HG03378 (cell line): ENCODE measurements around the gene ALOX5AP.

Source experiments
- ATAC-seq: cut with Tn5 transposase; IDR thresholded peaks from one replicate; pipeline ENCODE4 v1.9.1; 2021; ENCODE audit warnings: mild to moderate bottlenecking, moderate library complexity; ENCODE audit not compliant: unreplicated experiment

The ALOX5AP gene

GRCh38 chr13:30792285-30793000 lies 57.1 kb downstream of the ALOX5AP start:
- no peak for ATAC-seq

- peak; percentile 55 for ATAC-seq
Measured at GRCh38 chr13:30796132-30796572, 60.8 kb downstream of the ALOX5AP start.

DNA sequence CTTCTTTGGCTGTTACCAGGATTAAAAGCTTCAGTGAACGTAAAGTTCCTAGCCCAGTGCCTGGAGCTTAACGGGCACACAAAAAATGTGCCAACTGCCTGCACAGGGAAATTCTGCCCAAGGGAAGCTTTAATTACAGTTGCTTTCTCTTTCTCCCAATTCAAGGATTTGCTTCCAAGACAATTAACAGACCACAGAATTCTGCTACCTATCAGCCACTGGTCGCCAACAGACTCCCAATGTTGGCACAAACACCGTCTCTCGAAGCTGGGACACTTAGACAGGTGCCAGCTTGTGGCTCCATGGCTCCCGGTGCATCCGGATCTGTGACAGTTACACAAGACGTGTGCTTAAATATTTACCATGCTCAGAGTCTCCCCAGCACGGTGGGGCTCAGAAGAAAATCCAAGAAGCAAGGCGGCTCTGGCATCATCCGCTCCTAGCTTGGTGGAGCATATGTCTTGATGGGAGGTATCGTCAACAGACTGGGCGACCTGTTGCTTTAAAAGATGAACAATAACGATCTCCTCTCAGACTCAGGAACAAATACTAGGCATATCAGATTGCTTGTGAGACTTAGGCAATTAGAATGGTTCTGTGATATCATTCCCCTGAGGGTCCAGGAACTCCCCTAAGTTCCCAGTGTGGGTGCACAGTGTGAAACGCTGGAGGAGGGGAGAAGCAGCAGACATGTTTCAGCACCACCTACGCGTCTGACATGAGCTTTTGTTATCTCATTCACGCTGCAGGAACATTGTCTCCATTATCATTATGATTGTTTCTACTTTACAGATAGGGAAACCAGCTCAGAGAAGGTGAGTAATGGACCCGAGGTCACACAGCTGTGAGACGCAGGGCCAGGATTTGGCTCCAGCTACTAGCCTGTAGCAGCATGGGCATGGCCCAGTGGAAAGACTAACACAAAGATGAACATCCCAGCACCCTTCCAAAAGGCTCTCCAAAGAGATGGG lies 61.6 kb downstream of the ALOX5AP start:
- ATAC-seq = no peak

DNA sequence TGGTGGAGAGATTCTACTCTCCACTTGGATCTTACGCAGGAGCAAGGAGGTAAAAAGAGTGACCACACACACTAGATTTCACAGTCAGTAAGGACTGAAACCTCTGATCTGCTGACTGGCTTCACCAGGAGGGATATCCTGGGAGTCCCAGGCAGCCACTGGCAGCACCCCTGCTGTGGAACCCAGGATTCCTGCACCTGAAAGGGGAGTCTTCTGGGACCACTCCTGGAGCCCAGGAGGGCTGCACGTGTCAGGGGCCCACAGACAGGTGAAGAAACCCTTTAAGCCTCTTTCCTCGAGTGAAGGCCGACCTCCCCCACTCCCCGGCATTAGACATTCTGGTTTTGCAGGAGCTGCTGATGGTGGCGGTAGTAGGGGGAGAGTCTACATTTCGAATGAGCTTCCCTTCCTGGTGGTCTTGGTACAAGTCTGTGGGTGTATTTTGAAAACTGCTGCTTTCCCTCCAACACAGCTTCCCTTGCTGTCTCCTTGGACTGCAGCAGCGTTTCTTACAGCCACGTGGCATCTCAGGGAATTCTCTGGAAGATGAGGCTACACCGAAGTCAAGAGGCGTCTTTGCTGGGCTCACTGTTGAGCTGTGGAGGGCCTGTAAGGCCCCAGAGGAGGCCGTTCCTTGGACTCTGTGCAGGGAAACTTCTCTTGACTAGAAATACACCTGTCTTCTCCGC lies 62.6 kb downstream of the ALOX5AP start:
- no peak for ATAC-seq

GRCh38 chr13:30798776-30799355 lies 63.5 kb downstream of the ALOX5AP start:
- ATAC-seq = no peak

- ATAC-seq = no peak
Measured at GRCh38 chr13:30799356-30799824, 64.0 kb downstream of the ALOX5AP start.

DNA sequence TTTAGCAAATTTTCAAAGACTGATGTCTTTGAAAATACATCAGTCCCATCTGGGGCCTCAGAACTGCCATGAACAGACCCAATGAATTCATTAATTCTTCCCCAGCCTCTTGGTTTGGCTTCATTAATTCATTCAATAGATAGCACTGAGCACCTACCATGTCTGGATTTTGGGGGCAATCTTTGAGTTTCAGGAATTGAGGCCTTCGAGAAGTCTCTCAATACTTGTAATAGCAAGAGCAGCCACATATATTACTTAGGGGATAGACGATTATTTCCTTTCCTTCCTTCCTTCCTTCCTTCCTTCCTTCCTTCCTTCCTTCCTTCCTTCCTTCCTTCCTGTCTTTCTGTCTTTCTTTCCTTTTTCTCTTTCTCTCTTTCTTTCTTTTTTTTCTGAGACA lies 64.8 kb downstream of the ALOX5AP start:
- no peak for ATAC-seq

DNA sequence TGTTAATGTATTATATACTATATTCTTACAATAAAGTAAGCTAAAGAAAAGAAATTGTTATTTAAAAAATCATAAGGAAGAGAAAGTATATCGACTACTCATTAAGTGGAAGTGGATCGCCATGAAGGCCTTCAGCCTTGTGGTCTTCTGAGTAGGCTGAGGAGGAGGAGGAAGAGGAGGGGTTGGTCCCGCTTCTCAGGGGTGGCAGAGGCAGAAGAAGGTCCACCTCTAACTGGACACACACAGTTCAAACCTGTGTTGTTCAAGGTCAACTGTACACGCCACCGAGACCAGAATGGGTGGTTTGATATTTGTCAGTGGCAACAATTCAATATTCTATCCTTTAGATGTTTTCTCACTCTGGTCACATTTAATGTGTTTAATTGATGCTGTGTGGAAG lies 67.2 kb downstream of the ALOX5AP start:
- peak; percentile 16 for ATAC-seq

DNA sequence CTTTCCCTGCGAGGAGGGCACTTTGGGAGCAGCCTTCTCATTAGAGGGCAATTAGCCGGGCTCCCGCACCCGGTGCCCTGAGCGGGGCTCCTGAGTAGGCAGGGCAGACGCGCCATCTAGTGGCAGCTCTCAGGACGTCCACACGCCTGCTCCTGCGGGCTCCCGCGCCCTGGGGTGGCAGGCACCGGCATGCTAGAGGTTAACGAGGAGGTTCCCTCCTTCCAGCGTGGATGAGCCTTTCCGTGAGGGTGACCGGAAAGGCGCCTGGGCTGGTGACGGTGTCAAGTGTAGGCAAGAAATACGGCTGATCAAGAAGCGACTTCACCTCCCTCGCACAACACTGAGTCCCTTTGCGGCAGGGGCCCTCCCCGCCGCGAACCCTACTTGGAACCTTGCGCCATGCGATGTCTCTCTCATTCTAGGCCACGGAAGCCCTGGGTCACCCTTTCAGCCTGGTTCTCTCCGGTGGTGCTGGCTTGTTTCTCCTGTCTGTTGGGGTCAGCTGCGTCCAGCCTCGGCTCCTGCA lies 67.7 kb downstream of the ALOX5AP start:
- ATAC-seq = peak; percentile 69

DNA sequence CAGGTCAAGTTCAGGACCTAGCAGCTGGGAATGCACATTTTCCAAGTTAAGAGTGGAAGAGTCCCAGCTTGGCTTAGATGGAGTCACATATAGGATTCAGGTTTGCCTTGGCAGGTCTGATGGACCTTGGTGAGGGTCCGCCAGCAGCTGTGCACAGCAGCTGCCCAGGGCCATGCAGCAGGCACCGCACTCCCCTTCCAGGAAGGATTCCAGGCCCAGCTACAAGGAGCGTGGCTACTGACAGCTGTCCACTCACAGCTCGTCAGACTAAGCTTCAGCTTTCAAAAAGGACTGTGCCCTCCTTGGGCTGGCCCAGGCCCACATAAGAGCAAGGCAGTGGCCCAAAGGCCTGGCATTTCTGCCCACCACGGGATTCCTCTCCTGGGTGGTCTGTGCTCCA lies 68.4 kb downstream of the ALOX5AP start:
- ATAC-seq = no peak

DNA sequence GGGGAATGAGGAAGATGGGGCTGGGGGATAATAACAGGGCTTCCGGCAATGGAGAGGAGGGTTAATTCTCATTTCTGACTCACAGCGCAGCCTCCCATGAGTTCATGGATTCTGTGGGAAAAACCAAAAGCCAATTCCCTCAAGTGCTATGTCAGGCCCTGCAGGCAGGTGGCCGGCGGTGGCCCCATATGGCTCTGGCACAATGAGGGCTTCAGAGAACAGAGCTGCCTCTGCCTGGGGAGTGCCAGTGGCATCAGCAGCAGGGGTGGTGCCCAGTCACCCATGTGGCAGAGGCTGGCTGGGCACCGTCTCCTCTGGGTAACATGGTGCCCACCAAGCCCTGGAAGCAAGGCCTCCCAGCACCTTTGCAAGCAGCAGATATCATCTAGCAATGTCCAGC lies 69.1 kb downstream of the ALOX5AP start:
- ATAC-seq = no peak

DNA sequence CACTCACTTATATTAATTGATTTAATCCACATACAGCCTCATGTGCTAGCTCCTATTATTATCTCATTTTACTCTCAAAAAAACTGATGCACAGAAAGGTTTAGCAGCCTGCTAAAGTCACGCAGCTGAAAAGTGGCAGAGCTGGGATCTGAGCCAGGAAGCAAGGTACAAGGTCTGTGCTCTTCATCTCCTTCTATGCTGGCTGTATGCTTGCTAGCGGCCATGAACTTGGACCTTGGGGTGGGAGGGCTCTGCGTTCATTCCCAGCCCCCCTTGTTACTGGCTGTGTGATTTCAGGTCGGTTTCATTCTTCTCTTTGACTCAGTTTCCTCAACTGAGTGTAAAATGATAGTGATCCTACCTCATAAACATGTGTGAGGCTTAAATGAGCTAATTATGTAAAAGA lies 69.8 kb downstream of the ALOX5AP start:
- no peak for ATAC-seq

GRCh38 chr13:30805603-30806011 lies 70.3 kb downstream of the ALOX5AP start:
- ATAC-seq = no peak

DNA sequence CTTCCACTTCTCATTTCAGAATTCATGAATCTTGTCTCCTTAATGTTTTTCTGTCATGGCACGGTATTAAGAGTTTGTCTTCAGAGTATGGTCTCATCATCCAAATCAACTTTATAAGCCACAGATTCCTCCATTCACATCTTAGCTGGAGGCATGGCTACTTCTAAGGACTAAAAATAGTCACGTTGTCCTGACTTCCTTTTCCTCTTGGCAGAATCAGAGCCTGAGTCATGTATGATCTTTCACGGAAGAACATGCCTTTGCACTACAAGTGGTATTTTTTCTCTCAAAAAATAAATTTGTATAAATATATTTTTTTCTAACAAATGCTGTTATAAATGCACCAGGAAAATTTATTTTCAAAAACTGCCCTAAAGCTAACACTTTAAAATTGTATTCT lies 71.4 kb downstream of the ALOX5AP start:
- no peak for ATAC-seq

DNA sequence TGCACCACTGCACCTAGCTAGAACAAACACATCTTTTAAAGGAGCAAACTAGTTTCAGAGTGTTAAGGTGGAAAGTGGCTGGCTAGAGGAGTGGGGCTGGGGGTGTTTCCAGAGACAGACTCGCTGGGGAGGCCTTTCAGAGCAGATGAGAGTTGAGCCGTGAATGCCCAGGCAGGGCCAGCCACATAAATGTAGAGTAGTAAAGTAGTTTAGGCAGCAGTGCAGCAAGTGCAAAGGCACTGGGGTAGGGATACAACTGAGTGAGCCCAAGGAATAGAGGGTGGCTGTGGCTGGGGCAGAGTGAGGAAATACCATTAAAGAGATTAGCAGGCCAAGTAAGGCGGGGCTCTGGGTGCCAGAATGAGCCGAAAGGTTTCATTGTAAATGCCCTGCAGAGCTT lies 72.0 kb downstream of the ALOX5AP start:
- ATAC-seq = no peak

DNA sequence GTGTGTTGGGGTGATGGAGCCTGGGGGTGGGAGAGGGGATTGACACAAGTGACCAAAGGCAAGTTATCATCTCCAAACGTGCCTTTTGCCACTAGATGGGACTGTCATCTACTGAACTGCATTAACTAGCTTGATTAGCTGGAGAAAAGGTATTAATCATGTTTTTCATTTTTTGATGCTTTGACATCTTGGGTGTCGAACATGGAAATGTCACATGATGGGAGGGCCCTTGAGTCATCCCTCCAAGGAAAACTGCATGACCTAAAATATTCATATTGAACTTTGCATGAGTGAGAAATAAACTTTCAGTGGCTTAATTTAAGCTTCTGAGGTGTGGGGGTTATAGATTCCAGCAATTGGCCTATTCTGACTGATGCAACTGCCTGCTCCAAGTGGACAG lies 73.3 kb downstream of the ALOX5AP start:
- ATAC-seq = no peak

GRCh38 chr13:30809787-30810186 lies 74.4 kb downstream of the ALOX5AP start:
- no peak for ATAC-seq

- ATAC-seq = no peak
Measured at GRCh38 chr13:30810261-30810701, 74.9 kb downstream of the ALOX5AP start.

DNA sequence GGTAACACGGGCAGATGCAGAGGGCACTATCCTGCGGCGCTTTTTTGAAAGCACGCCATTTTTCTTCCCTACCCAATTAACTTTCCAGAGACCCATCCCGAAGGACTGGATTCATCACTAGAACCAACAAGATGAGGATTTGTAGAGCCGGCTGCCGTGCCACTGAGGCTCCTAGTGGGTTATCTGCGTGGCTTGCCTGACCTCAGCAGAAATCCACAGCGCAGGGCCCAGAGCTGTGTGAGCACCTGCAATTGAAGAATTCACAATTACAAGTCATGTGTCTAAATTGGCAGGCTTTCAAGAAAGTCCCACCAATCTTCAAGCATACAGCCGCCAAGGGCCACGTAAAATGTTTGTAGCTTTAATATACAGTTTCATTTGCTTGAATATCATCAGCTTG lies 75.5 kb downstream of the ALOX5AP start:
- ATAC-seq = no peak
